ENCODE results near the gene SHLD2.
A peak's percentile ranks its signal among the peaks of the same experiment; 100 is the strongest.

Gene SHLD2

GRCh38 chr10:87085537-87085936 lies 9.5 kb upstream of the SHLD2 start:
- Histone ChIP-seq H3K14ac (ENCODE audit: low read length) (no peak overlapping the region), H2BK5ac (ENCODE audit: low read depth, low read length, poor library complexity) (no peak overlapping the region), H4K8ac (ENCODE audit: low read depth, low read length) (no peak overlapping the region), H2BK12ac (ENCODE audit: low read length) (no peak overlapping the region), H3K27ac (ENCODE audit: low read depth, low read length) (no peak overlapping the region), H3K9ac (ENCODE audit: low read length) (no peak overlapping the region), H2AFZ (ENCODE audit: insufficient read depth, low read length, poor library complexity) (no peak overlapping the region), H3K9me3 (ENCODE audit: insufficient read depth, low read depth, low read length) (no peaks in the 10 kb centered on the region), H3K79me1 (ENCODE audit: low read length) (no peaks in the 10 kb centered on the region), H3K79me2 (ENCODE audit: control insufficient read depth, insufficient read depth, low read length, poor library complexity) (no peaks in the 10 kb centered on the region), H3K4me3 (ENCODE audit: low read depth, low read length) (no peak overlapping the region), H2AK5ac (ENCODE audit: low read length) (no peak overlapping the region), H3K23ac (ENCODE audit: low read length) (no peak overlapping the region), H3K4ac (ENCODE audit: low read depth, low read length) (no peak overlapping the region), H3K27me3 (ENCODE audit: insufficient read depth, low read length) (no peaks in the 10 kb centered on the region), H3K18ac (ENCODE audit: low read length) (no peak overlapping the region), H3K36me3 (ENCODE audit: control insufficient read depth in 1 of 2, insufficient read depth in 2 of 2, low read length in 2 of 2) (no peaks in the 10 kb centered on the region), H3K4me2 (ENCODE audit: low read length) (no peak overlapping the region), H4K12ac (ENCODE audit: low read depth, low read length) (no peak overlapping the region), H4K91ac (ENCODE audit: low read depth, low read length) (no peak overlapping the region), H3K4me1 (ENCODE audit: control insufficient read depth in 1 of 2, insufficient read depth in 2 of 2, low read length in 2 of 2) (no peaks in the 10 kb centered on the region), H2BK120ac (ENCODE audit: insufficient read depth, low read length, poor library complexity) (no peak overlapping the region)
- no CpG with 5 or more reads among the region's 1 CpG for WGBS (ENCODE audit: extremely low coverage, insufficient coverage, insufficient read length)
- DNase-seq, result no peak

GRCh38 chr10:87089746-87090145 lies 5.3 kb upstream of the SHLD2 start:
- Histone ChIP-seq H3K36me3 (ENCODE audit: control insufficient read depth in 1 of 2, insufficient read depth in 2 of 2, low read length in 2 of 2) (no peaks in the 10 kb centered on the region), H3K4me3 (ENCODE audit: low read depth, low read length) (no peak overlapping the region), H2BK120ac (ENCODE audit: insufficient read depth, low read length, poor library complexity) (no peak overlapping the region), H3K79me2 (ENCODE audit: control insufficient read depth, insufficient read depth, low read length, poor library complexity) (peaks cover 3% of the 10 kb centered on the region), H2BK5ac (ENCODE audit: low read depth, low read length, poor library complexity) (no peak overlapping the region), H2AK5ac (ENCODE audit: low read length) (no peak overlapping the region), H2AFZ (ENCODE audit: insufficient read depth, low read length, poor library complexity) (no peak overlapping the region), H3K4ac (ENCODE audit: low read depth, low read length) (no peak overlapping the region), H4K8ac (ENCODE audit: low read depth, low read length) (no peak overlapping the region), H4K91ac (ENCODE audit: low read depth, low read length) (no peak overlapping the region), H3K4me2 (ENCODE audit: low read length) (no peak overlapping the region), H4K12ac (ENCODE audit: low read depth, low read length) (no peak overlapping the region), H3K9me3 (ENCODE audit: insufficient read depth, low read depth, low read length) (no peaks in the 10 kb centered on the region), H2BK12ac (ENCODE audit: low read length) (no peak overlapping the region), H3K79me1 (ENCODE audit: low read length) (peaks cover 8% of the 10 kb centered on the region), H3K27me3 (ENCODE audit: insufficient read depth, low read length) (no peaks in the 10 kb centered on the region), H3K4me1 (ENCODE audit: control insufficient read depth in 1 of 2, insufficient read depth in 2 of 2, low read length in 2 of 2) (no peaks in the 10 kb centered on the region), H3K9ac (ENCODE audit: low read length) (no peak overlapping the region), H3K23ac (ENCODE audit: low read length) (no peak overlapping the region), H3K18ac (ENCODE audit: low read length) (no peak overlapping the region), H3K14ac (ENCODE audit: low read length) (no peak overlapping the region), H3K27ac (ENCODE audit: low read depth, low read length) (no peak overlapping the region)
- DNase-seq, result no peak
- no CpG with 5 or more reads among the region's 4 CpGs for WGBS (ENCODE audit: extremely low coverage, insufficient coverage, insufficient read length)

GRCh38 chr10:87090779-87091178 lies 4.2 kb upstream of the SHLD2 start:
- Histone ChIP-seq H2BK120ac (ENCODE audit: insufficient read depth, low read length, poor library complexity) (no peak overlapping the region), H3K27me3 (ENCODE audit: insufficient read depth, low read length) (no peaks in the 10 kb centered on the region), H3K79me2 (ENCODE audit: control insufficient read depth, insufficient read depth, low read length, poor library complexity) (peaks cover 9% of the 10 kb centered on the region), H2BK12ac (ENCODE audit: low read length) (no peak overlapping the region), H3K27ac (ENCODE audit: low read depth, low read length) (no peak overlapping the region), H4K8ac (ENCODE audit: low read depth, low read length) (no peak overlapping the region), H3K79me1 (ENCODE audit: low read length) (peaks cover 15% of the 10 kb centered on the region), H4K91ac (ENCODE audit: low read depth, low read length) (no peak overlapping the region), H3K4me3 (ENCODE audit: low read depth, low read length) (no peak overlapping the region), H3K4me1 (ENCODE audit: control insufficient read depth in 1 of 2, insufficient read depth in 2 of 2, low read length in 2 of 2) (peaks cover 0 to 2% of the 10 kb centered on the region in 2 experiments), H3K4me2 (ENCODE audit: low read length) (no peak overlapping the region), H3K9me3 (ENCODE audit: insufficient read depth, low read depth, low read length) (no peaks in the 10 kb centered on the region), H3K9ac (ENCODE audit: low read length) (no peak overlapping the region), H3K23ac (ENCODE audit: low read length) (no peak overlapping the region), H3K4ac (ENCODE audit: low read depth, low read length) (no peak overlapping the region), H2AFZ (ENCODE audit: insufficient read depth, low read length, poor library complexity) (no peak overlapping the region), H2AK5ac (ENCODE audit: low read length) (no peak overlapping the region), H4K12ac (ENCODE audit: low read depth, low read length) (no peak overlapping the region), H2BK5ac (ENCODE audit: low read depth, low read length, poor library complexity) (no peak overlapping the region), H3K14ac (ENCODE audit: low read length) (no peak overlapping the region), H3K18ac (ENCODE audit: low read length) (no peak overlapping the region), H3K36me3 (ENCODE audit: control insufficient read depth in 1 of 2, insufficient read depth in 2 of 2, low read length in 2 of 2) (no peaks in the 10 kb centered on the region)
- WGBS (ENCODE audit: extremely low coverage, insufficient coverage, insufficient read length), result no CpG with 5 or more reads among the region's 4 CpGs
- no peak for DNase-seq

GRCh38 chr10:87092376-87092860 lies 2.6 kb upstream of the SHLD2 start:
- Histone ChIP-seq H2AFZ (ENCODE audit: insufficient read depth, low read length, poor library complexity) (no peak overlapping the region), H3K9ac (ENCODE audit: low read length) (no peak overlapping the region), H3K27ac (ENCODE audit: low read depth, low read length) (no peak overlapping the region), H4K91ac (ENCODE audit: low read depth, low read length) (no peak overlapping the region), H2AK5ac (ENCODE audit: low read length) (no peak overlapping the region), H3K4ac (ENCODE audit: low read depth, low read length) (no peak overlapping the region), H3K4me3 (ENCODE audit: low read depth, low read length) (no peak overlapping the region), H3K18ac (ENCODE audit: low read length) (no peak overlapping the region), H2BK5ac (ENCODE audit: low read depth, low read length, poor library complexity) (no peak overlapping the region), H4K8ac (ENCODE audit: low read depth, low read length) (no peak overlapping the region), H3K79me2 (ENCODE audit: control insufficient read depth, insufficient read depth, low read length, poor library complexity) (peaks cover 9% of the 10 kb centered on the region), H3K4me1 (ENCODE audit: control insufficient read depth in 1 of 2, insufficient read depth in 2 of 2, low read length in 2 of 2) (peaks cover 0 to 7% of the 10 kb centered on the region in 2 experiments), H3K36me3 (ENCODE audit: control insufficient read depth in 1 of 2, insufficient read depth in 2 of 2, low read length in 2 of 2) (peaks cover 0 to 1% of the 10 kb centered on the region in 2 experiments), H3K27me3 (ENCODE audit: insufficient read depth, low read length) (no peaks in the 10 kb centered on the region), H3K4me2 (ENCODE audit: low read length) (peak overlapping the region; percentile 74), H2BK12ac (ENCODE audit: low read length) (no peak overlapping the region), H3K14ac (ENCODE audit: low read length) (no peak overlapping the region), H2BK120ac (ENCODE audit: insufficient read depth, low read length, poor library complexity) (no peak overlapping the region), H4K12ac (ENCODE audit: low read depth, low read length) (no peak overlapping the region), H3K9me3 (ENCODE audit: insufficient read depth, low read depth, low read length) (no peaks in the 10 kb centered on the region), H3K79me1 (ENCODE audit: low read length) (peaks cover 15% of the 10 kb centered on the region), H3K23ac (ENCODE audit: low read length) (no peak overlapping the region)
- peak in 1 of 2 donors; percentile 12 for DNase-seq
- no CpG with 5 or more reads among the region's 7 CpGs for WGBS (ENCODE audit: extremely low coverage, insufficient coverage, insufficient read length)
